Keratinocyte (primary cell): ENCODE data around the gene SEMA3F. TPM values are rescaled to one million over a fixed set of nuclear protein-coding genes. Genes with fewer than 3 reads are reported as not detected.

Experiments
- DNase-seq: peaks from one replicate; pipeline ENCODE4 v3.0.0-alpha.2; 2011; ENCODE audit warnings: low read depth, missing footprints, low spot score
- FAIRE-seq: peaks from 2 replicates; lab custom pipeline; 2011; peaks lifted over from hg19 to GRCh38; lab: Jason Lieb, UNC
- H2AFZ ChIP-seq: 2 replicates; pipeline ENCODE4 v1.6.0; 2012; ENCODE audit warnings: low read length, control low read depth, inconsistent platforms; ENCODE audit not compliant: control insufficient read depth
- H3K27ac ChIP-seq: 2 replicates; pipeline ENCODE4 v1.5.1; 2011; ENCODE audit warnings: low read length; ENCODE audit not compliant: control insufficient read depth, insufficient read depth
- H3K27me3 ChIP-seq: 3 replicates; pipeline ENCODE4 v1.6.0; 2011; ENCODE audit warnings: low read length; ENCODE audit not compliant: control insufficient read depth, insufficient read depth; ENCODE audit errors: extremely low read depth
- H3K36me3 ChIP-seq, 2 experiments: 2 replicates in 1 of 2; 3 replicates in 1 of 2; pipeline ENCODE4 v1.5.1; 2011; ENCODE audit warnings: low read length in 2 of 2, mild to moderate bottlenecking in 1 of 2; ENCODE audit not compliant: control insufficient read depth in 2 of 2, insufficient read depth in 2 of 2; ENCODE audit errors: extremely low read depth in 1 of 2
- H3K4me1 ChIP-seq: 3 replicates; pipeline ENCODE4 v1.5.1; 2011; ENCODE audit warnings: low read length; ENCODE audit not compliant: control insufficient read depth, insufficient read depth; ENCODE audit errors: extremely low read depth
- H3K4me2 ChIP-seq: 3 replicates; pipeline ENCODE4 v1.6.0; 2011; ENCODE audit warnings: low read depth, low read length; ENCODE audit not compliant: control insufficient read depth, insufficient read depth; ENCODE audit errors: extremely low read depth
- H3K4me3 ChIP-seq, 3 experiments: fragments of 200-600 bp in 1 of 3; sonication (generic) in 1 of 3; 2 replicates in 2 of 3; 3 replicates in 1 of 3; pipeline ENCODE4 v1.5.1; 2011 to 2016; ENCODE audit warnings: low read length in 3 of 3, mild to moderate bottlenecking in 3 of 3, control low read depth in 2 of 3, inconsistent platforms in 1 of 3, low read depth in 1 of 3, mixed read lengths in 1 of 3, mixed run types in 1 of 3, moderate library complexity in 1 of 3; ENCODE audit not compliant: control insufficient read depth in 2 of 3, insufficient read depth in 2 of 3; ENCODE audit errors: extremely low read depth in 1 of 3
- H3K79me2 ChIP-seq: 2 replicates; pipeline ENCODE4 v1.6.0; 2012; ENCODE audit warnings: low read length; ENCODE audit not compliant: control insufficient read depth, insufficient read depth
- H3K9ac ChIP-seq: 3 replicates; pipeline ENCODE4 v1.6.0; 2011; ENCODE audit warnings: low read length; ENCODE audit not compliant: control insufficient read depth, insufficient read depth; ENCODE audit errors: extremely low read depth
- H3K9me1 ChIP-seq: 3 replicates; pipeline ENCODE4 v1.6.0; 2011; ENCODE audit warnings: low read length; ENCODE audit not compliant: control insufficient read depth, insufficient read depth; ENCODE audit errors: extremely low read depth
- H3K9me3 ChIP-seq: 2 replicates; pipeline ENCODE4 v1.5.1; 2012; ENCODE audit warnings: low read depth, low read length; ENCODE audit not compliant: control insufficient read depth
- H4K20me1 ChIP-seq: 3 replicates; pipeline ENCODE4 v1.6.0; 2011; ENCODE audit warnings: low read length; ENCODE audit not compliant: control insufficient read depth, insufficient read depth; ENCODE audit errors: extremely low read depth
- CTCF ChIP-seq, 3 experiments: IDR thresholded peaks in 1 of 3; conservative IDR thresholded peaks in 1 of 3; optimal IDR thresholded peaks in 1 of 3; 2 replicates in 2 of 3; 3 replicates in 1 of 3; pipeline versions ENCODE3 to v1.5.1; 2011; ENCODE audit warnings: low read length in 3 of 3, mild to moderate bottlenecking in 3 of 3, moderate library complexity in 2 of 3, control low read depth in 1 of 3, inconsistent platforms in 1 of 3; ENCODE audit not compliant: insufficient read depth in 2 of 3; ENCODE audit errors: extremely low read depth in 1 of 3
- EZH2 ChIP-seq: IDR thresholded peaks from one replicate; pipeline ENCODE4 v1.6.1; 2012; ENCODE audit warnings: inconsistent platforms, mild to moderate bottlenecking, low read length, moderate library complexity
- dilution Hi-C: fragments of 300-500 bp; cut with MboI; formaldehyde crosslinking; loops from one replicate; pipeline ENCODE4 v1.7.0; 2020; ENCODE audit warnings: low sequenced_read_pairs; ENCODE audit not compliant: extremely low pct_ligation_motif_present
- polyA plus RNA-seq, 5 experiments: library from polyadenylated mRNA; depleted of rRNA in 3 of 5; stranded (reverse) in 3 of 5; stranded (forward) in 1 of 5; unstranded in 1 of 5; fragments of >200 nt; gene quantifications; 1 replicate in 1 of 5; 2 replicates in 3 of 5; 3 replicates in 1 of 5; pipeline versions ENCODE4 v1.2.1 to v1.2.3, GENCODE V29; 2011 to 2012; ENCODE audit warnings: missing spikeins in 2 of 5, low read depth in 1 of 5, low replicate concordance in 1 of 5

Gene SEMA3F
- polyA plus RNA-seq, 1 donor (not counting 4 experiments of a cell fraction or from before 2014, with no cell fraction given), result 72.8 TPM

- no peak overlapping the region for H3K4me3 ChIP-seq
- no peak overlapping the region for H2AFZ ChIP-seq
- dilution Hi-C loops, result no loop called here
- H3K9me3 ChIP-seq, result no peaks in the 10 kb centered on the region
- peaks cover 42 to 44% of the 10 kb centered on the region in 2 experiments for H3K36me3 ChIP-seq
- TF ChIP-seq EZH2 (no peak), CTCF (optimal IDR thresholded peaks at IDR 0.05 in 1 of 3, IDR thresholded peaks at IDR 0.05 in 1 of 3, conservative IDR thresholded peaks at IDR 0.05 in 1 of 3; ENCODE audit: extremely low read depth in 1 of 3, insufficient read depth in 2 of 3, low read length in 3 of 3) (no peak)
- no peak overlapping the region for H3K27ac ChIP-seq
- DNase-seq (no peak), FAIRE-seq (no peak)
- H3K9me1 ChIP-seq, result peaks cover 5% of the 10 kb centered on the region
- no peak overlapping the region for H3K9ac ChIP-seq
- no peak overlapping the region for H3K4me2 ChIP-seq
- H4K20me1 ChIP-seq, result peaks cover 16% of the 10 kb centered on the region
- H3K4me1 ChIP-seq, result peaks cover 60% of the 10 kb centered on the region
- H3K27me3 ChIP-seq, result no peaks in the 10 kb centered on the region
- peaks cover 86% of the 10 kb centered on the region for H3K79me2 ChIP-seq
These were observed 14.2 kb downstream of the SEMA3F start for GRCh38 chr3:50169232-50169832.

GRCh38 chr3:50169858-50170257 lies 14.7 kb downstream of the SEMA3F start:
- Histone ChIP-seq H3K36me3 (peaks cover 47 to 48% of the 10 kb centered on the region in 2 experiments), H3K27me3 (no peaks in the 10 kb centered on the region), H3K9me3 (no peaks in the 10 kb centered on the region), H3K27ac (no peak overlapping the region), H3K79me2 (peaks cover 83% of the 10 kb centered on the region), H3K4me3 (no peak overlapping the region), H3K4me1 (peaks cover 54% of the 10 kb centered on the region), H3K9ac (no peak overlapping the region), H3K9me1 (peaks cover 5% of the 10 kb centered on the region), H4K20me1 (peaks cover 16% of the 10 kb centered on the region), H3K4me2 (no peak overlapping the region), H2AFZ (no peak overlapping the region)
- DNase-seq, result no peak
- dilution Hi-C loops, result no loop called here
- TF ChIP-seq EZH2 (no peak), CTCF (optimal IDR thresholded peaks at IDR 0.05 in 1 of 3, IDR thresholded peaks at IDR 0.05 in 1 of 3, conservative IDR thresholded peaks at IDR 0.05 in 1 of 3; ENCODE audit: extremely low read depth in 1 of 3, insufficient read depth in 2 of 3, low read length in 3 of 3) (no peak)
- FAIRE-seq, result peak; percentile 29
